ENCODE results near the gene C12orf42.

Gene C12orf42

DNA sequence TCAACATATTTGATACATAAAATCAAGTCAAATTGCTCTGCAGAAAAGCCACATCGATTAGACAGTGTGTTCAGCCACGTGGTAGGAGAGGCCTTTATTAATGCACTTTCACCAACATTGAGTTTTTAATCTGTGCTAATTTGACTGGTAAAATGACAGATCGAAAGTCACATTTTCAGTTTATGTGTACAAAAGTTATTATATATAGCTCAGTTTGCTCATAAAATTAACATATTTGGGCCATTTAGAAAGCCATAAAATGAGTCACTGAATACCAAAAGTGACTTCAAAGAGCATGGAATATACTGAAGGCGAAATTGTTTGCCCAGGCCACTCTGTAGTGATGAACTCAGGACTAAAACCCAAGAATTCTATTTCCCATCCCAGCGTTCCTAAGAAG is 26.0 kb downstream of the C12orf42 start:
- Histone ChIP-seq H3K9ac (no peak overlapping the region), H3K79me2 (no peaks in the 10 kb centered on the region), H3K27me3 (ENCODE audit: control insufficient read depth, insufficient read depth, low read length) (no peaks in the 10 kb centered on the region), H3K4me1 (no peaks in the 10 kb centered on the region), H3K4me3 (ENCODE audit: low read depth, low read length) (no peak overlapping the region), H3K9me3 (ENCODE audit: control insufficient read depth, low read length) (no peaks in the 10 kb centered on the region), H3K27ac (no peak overlapping the region), H2AFZ (no peak overlapping the region), H3K4me2 (ENCODE audit: low read length) (no peak overlapping the region), H3K36me3 (ENCODE audit: control insufficient read depth, insufficient read depth, low read length) (no peaks in the 10 kb centered on the region)
- TF ChIP-seq, protein P1, sequence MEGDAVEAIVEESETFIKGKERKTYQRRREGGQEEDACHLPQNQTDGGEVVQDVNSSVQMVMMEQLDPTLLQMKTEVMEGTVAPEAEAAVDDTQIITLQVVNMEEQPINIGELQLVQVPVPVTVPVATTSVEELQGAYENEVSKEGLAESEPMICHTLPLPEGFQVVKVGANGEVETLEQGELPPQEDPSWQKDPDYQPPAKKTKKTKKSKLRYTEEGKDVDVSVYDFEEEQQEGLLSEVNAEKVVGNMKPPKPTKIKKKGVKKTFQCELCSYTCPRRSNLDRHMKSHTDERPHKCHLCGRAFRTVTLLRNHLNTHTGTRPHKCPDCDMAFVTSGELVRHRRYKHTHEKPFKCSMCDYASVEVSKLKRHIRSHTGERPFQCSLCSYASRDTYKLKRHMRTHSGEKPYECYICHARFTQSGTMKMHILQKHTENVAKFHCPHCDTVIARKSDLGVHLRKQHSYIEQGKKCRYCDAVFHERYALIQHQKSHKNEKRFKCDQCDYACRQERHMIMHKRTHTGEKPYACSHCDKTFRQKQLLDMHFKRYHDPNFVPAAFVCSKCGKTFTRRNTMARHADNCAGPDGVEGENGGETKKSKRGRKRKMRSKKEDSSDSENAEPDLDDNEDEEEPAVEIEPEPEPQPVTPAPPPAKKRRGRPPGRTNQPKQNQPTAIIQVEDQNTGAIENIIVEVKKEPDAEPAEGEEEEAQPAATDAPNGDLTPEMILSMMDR (IDR thresholded peaks at IDR 0.05) = no peak

DNA sequence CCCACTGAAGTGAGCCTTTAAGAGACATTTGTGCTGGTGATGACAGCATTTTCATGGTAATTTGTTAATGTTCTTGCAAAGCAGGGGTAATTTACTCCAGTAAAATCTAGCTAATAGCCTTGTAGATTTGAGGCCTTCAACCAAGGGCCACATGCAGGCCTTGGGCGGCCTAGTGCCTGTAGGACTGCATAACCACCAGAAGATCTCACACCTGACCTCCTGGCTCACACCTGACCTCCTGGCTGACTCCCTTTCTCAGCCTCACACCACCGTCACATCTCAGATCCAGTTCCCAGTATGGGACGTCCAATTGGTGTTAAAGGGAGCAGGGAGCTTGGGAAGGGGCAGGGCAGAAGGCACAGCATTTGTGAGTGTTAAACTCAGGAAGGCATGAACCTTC is 26.9 kb downstream of the C12orf42 start:
- TF ChIP-seq, protein P1 (IDR thresholded peaks at IDR 0.05) = no peak

DNA sequence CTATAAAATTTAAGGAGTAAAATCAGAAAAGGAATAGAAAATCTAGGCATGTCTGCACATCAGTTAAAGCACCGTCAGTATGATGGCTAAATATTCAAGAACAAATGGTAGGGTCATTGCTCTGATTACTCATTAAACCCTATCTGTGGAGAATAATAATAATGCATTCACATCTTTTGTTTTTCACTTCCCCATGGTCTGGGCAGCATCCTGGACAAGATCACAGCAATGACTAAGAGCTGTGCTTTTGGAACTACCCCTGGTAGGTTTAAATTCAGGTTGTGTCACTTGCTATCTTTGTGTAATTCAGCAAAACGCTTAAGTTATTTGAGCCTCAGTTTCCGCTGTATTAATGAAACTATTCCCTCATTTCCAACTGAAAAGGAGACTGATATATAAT is 33.1 kb downstream of the C12orf42 start:
- no peaks in the 10 kb centered on the region for H3K79me2 ChIP-seq
- no peak overlapping the region for H3K27ac ChIP-seq
- no peak overlapping the region for H2AFZ ChIP-seq
- no peak overlapping the region for H3K9ac ChIP-seq
- no peaks in the 10 kb centered on the region for H3K27me3 ChIP-seq (ENCODE audit: control insufficient read depth, insufficient read depth, low read length)
- TF ChIP-seq, protein P1 (IDR thresholded peaks at IDR 0.05) = no peak
- no peaks in the 10 kb centered on the region for H3K4me1 ChIP-seq
- H3K36me3 ChIP-seq (ENCODE audit: control insufficient read depth, insufficient read depth, low read length) = no peaks in the 10 kb centered on the region
- H3K4me3 ChIP-seq (ENCODE audit: low read depth, low read length) = no peak overlapping the region
- H3K4me2 ChIP-seq (ENCODE audit: low read length) = no peak overlapping the region
- no peaks in the 10 kb centered on the region for H3K9me3 ChIP-seq (ENCODE audit: control insufficient read depth, low read length)

More for the DNA sequence above, 26.9 kb downstream of the C12orf42 start:
- Histone ChIP-seq H3K9me3 (ENCODE audit: control insufficient read depth, low read length) (no peaks in the 10 kb centered on the region), H3K4me1 (no peaks in the 10 kb centered on the region), H3K79me2 (no peaks in the 10 kb centered on the region), H3K27me3 (ENCODE audit: control insufficient read depth, insufficient read depth, low read length) (no peaks in the 10 kb centered on the region), H3K9ac (no peak overlapping the region), H3K4me3 (ENCODE audit: low read depth, low read length) (no peak overlapping the region), H2AFZ (no peak overlapping the region), H3K36me3 (ENCODE audit: control insufficient read depth, insufficient read depth, low read length) (no peaks in the 10 kb centered on the region), H3K27ac (no peak overlapping the region), H3K4me2 (ENCODE audit: low read length) (no peak overlapping the region)

DNA sequence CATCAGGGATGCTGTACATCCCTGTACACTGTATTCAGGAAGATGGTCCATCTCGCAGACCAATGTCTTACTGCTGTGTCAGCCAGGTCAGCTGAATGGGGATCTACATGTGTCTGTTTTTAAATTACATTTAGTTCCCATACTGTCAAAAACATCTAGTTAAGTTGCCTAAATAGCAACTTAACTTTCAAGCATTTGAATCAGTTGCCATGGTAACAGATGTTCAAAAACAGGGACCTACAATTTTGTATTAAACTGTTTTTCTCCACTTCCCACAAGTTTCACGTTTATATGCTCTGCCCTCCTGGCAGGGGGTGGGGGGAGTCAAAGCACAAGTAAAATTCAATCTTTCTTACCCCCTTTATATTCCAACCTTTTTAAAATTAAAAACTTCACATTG is 38.3 kb downstream of the C12orf42 start:
- H3K9ac ChIP-seq = no peak overlapping the region
- TF ChIP-seq, protein P1 (IDR thresholded peaks at IDR 0.05) = no peak
- no peaks in the 10 kb centered on the region for H3K9me3 ChIP-seq (ENCODE audit: control insufficient read depth, low read length)
- no peaks in the 10 kb centered on the region for H3K4me1 ChIP-seq
- no peak overlapping the region for H3K4me2 ChIP-seq (ENCODE audit: low read length)
- H3K27me3 ChIP-seq (ENCODE audit: control insufficient read depth, insufficient read depth, low read length) = no peaks in the 10 kb centered on the region
- no peak overlapping the region for H2AFZ ChIP-seq
- H3K36me3 ChIP-seq (ENCODE audit: control insufficient read depth, insufficient read depth, low read length) = no peaks in the 10 kb centered on the region
- no peaks in the 10 kb centered on the region for H3K79me2 ChIP-seq
- H3K4me3 ChIP-seq (ENCODE audit: low read depth, low read length) = no peak overlapping the region
- H3K27ac ChIP-seq = no peak overlapping the region

DNA sequence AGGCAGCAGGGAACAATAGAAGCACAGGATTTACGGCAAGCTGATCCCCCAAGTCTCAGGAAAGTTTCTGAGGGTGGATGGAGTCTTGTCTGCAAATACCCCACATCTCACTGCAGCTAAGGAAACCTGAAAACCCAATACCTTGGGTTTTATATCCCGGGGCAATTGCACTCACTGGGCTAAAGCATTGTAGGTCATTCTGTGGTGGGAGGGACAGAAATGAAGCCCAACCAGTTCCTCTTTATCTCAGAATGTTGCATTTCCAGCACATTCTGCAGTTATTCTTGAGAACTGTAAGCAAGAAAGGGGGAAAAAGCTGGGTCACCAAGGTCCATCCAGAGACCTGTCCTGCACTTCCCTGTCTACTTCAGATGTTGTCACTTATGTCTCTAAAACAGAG is 39.8 kb downstream of the C12orf42 start:
- no peaks in the 10 kb centered on the region for H3K79me2 ChIP-seq
- H3K9ac ChIP-seq = no peak overlapping the region
- no peaks in the 10 kb centered on the region for H3K4me1 ChIP-seq
- H3K4me3 ChIP-seq (ENCODE audit: low read depth, low read length) = no peak overlapping the region
- TF ChIP-seq, protein P1 (IDR thresholded peaks at IDR 0.05) = no peak
- H3K36me3 ChIP-seq (ENCODE audit: control insufficient read depth, insufficient read depth, low read length) = no peaks in the 10 kb centered on the region
- H3K27ac ChIP-seq = no peak overlapping the region
- no peaks in the 10 kb centered on the region for H3K27me3 ChIP-seq (ENCODE audit: control insufficient read depth, insufficient read depth, low read length)
- no peaks in the 10 kb centered on the region for H3K9me3 ChIP-seq (ENCODE audit: control insufficient read depth, low read length)
- no peak overlapping the region for H2AFZ ChIP-seq
- no peak overlapping the region for H3K4me2 ChIP-seq (ENCODE audit: low read length)

Data from parathyroid adenoma (tissue), 2 donors.